Testis (tissue), 3 donors: ENCODE results near the gene ITGB5. TPM values are rescaled to one million over a fixed set of nuclear protein-coding genes. Genes with fewer than 3 reads are reported as not detected.

Source experiments
- DNase-seq: peaks from one replicate; pipeline ENCODE4 v3.0.0-alpha.2; 2019
- H3K27ac ChIP-seq, 2 donors: fragments of 200-600 bp; sonication (generic); one replicate each; pipeline ENCODE4 v1.5.1; 2019
- H3K27me3 ChIP-seq: fragments of 200-600 bp; sonication (generic); one replicate; pipeline ENCODE4 v1.5.1; 2019
- H3K36me3 ChIP-seq: fragments of 200-600 bp; sonication (generic); one replicate; pipeline ENCODE4 v1.5.1; 2017; ENCODE audit warnings: low read depth; ENCODE audit errors: missing control alignments
- H3K4me1 ChIP-seq: fragments of 200-600 bp; sonication (generic); one replicate; pipeline ENCODE4 v1.5.1; 2019
- H3K4me3 ChIP-seq, 2 donors: fragments of 200-600 bp; sonication (generic); one replicate each; pipeline ENCODE4 v1.5.1; 2017 to 2019
- H3K9me3 ChIP-seq: fragments of 200-600 bp; sonication (generic); one replicate; pipeline ENCODE4 v1.5.1; 2017
- CTCF ChIP-seq, 3 experiments: fragments of 450-650 bp in 2 of 3; fragments of 200-600 bp in 1 of 3; sonication (generic) in 1 of 3; IDR thresholded peaks; one replicate each; pipeline ENCODE4 v1.5.1; 2016 to 2019; ENCODE audit warnings: antibody characterized with exemption in 3 of 3, mild to moderate bottlenecking in 2 of 3, moderate library complexity in 1 of 3
- POLR2A ChIP-seq: fragments of 450-650 bp; IDR thresholded peaks from one replicate; pipeline ENCODE4 v1.6.1; 2017; ENCODE audit warnings: antibody characterized with exemption, mild to moderate bottlenecking, moderate library complexity
- WGBS, 2 donors: methylation state at CpG; one replicate each; pipeline ENCODE4 v1.1.5; 2018; 5-methylcytosine and 5-hydroxymethylcytosine counted together
- intact Hi-C: fragments of 100-400 bp; cut with DNase I; formaldehyde crosslinking; loops from one replicate; pipeline ENCODE4 v1.15.1; 2023; ENCODE audit warnings: low total_unique reads
- polyA plus RNA-seq: library from polyadenylated mRNA; stranded (reverse); fragments of 350-450 nt; fragmentation: Illumina TruSeq; extraction: RNeasy Lipid Tissue Mini Kit (QIAGEN cat#74804); gene quantifications from one replicate; pipeline ENCODE4 v1.2.3, GENCODE V29; 2014; ENCODE audit warnings: low read depth, low replicate concordance; ENCODE audit not compliant: insufficient read depth
- total RNA-seq, 2 donors: library from RNA; depleted of rRNA; stranded (reverse); fragments of >200 nt; gene quantifications; one replicate each; pipeline ENCODE4 v1.2.3, GENCODE V29; 2016

Gene ITGB5
- total and polyA plus RNA-seq, 3 donors from 2014 or later, result 46.0 to 101 (median 76.9) TPM

GRCh38 chr3:124834723-124835718 is 52.1 kb downstream of the ITGB5 start:
- Histone ChIP-seq H3K36me3 (no peaks in the 10 kb centered on the region), H3K4me3 (no peak overlapping the region), H3K4me1 (peaks cover 32% of the 10 kb centered on the region), H3K27ac (peak overlapping the region in 1 of 2 donors; percentile 10), H3K27me3 (no peaks in the 10 kb centered on the region), H3K9me3 (no peaks in the 10 kb centered on the region)
- no peak for TF ChIP-seq POLR2A
- TF ChIP-seq CTCF (IDR thresholded peaks at IDR 0.05), result no peak
- peak; percentile 40 for DNase-seq
- 58 to 71% methylated on average over 12 to 20 of the region's 20 CpGs for WGBS, 2 donors
- intact Hi-C loops, result no loop called here

GRCh38 chr3:124833710-124834332 is 53.3 kb downstream of the ITGB5 start:
- intact Hi-C loops, result no loop called here
- Histone ChIP-seq H3K36me3 (no peaks in the 10 kb centered on the region), H3K27ac (no peak overlapping the region), H3K4me1 (peaks cover 32% of the 10 kb centered on the region), H3K4me3 (no peak overlapping the region), H3K9me3 (no peaks in the 10 kb centered on the region), H3K27me3 (no peaks in the 10 kb centered on the region)
- 84 to 86% methylated on average over 4 of the region's 4 CpGs for WGBS, 2 donors
- TF ChIP-seq CTCF (IDR thresholded peaks at IDR 0.05) (no peak), POLR2A (no peak)
- DNase-seq, result no peak

GRCh38 chr3:124832782-124833709 is 54.1 kb downstream of the ITGB5 start:
- Histone ChIP-seq H3K27ac (peak overlapping the region in 1 of 2 donors; percentile 16), H3K36me3 (no peaks in the 10 kb centered on the region), H3K27me3 (no peaks in the 10 kb centered on the region), H3K9me3 (no peaks in the 10 kb centered on the region), H3K4me3 (no peak overlapping the region), H3K4me1 (peaks cover 32% of the 10 kb centered on the region)
- intact Hi-C loops, result no loop called here
- TF ChIP-seq CTCF (IDR thresholded peaks at IDR 0.05), result no peak
- TF ChIP-seq POLR2A, result no peak
- no peak for DNase-seq
- 63 to 77% methylated on average over 1 of the region's 1 CpG for WGBS, 2 donors

- DNase-seq, result no peak
- WGBS, 2 donors, result 69 to 73% methylated on average over 4 of the region's 4 CpGs
- TF ChIP-seq CTCF (IDR thresholded peaks at IDR 0.05) (no peak), POLR2A (no peak)
- Histone ChIP-seq H3K27ac (peak overlapping the region in 1 of 2 donors; percentile 16), H3K36me3 (no peaks in the 10 kb centered on the region), H3K27me3 (no peaks in the 10 kb centered on the region), H3K4me1 (peaks cover 21% of the 10 kb centered on the region), H3K9me3 (no peaks in the 10 kb centered on the region), H3K4me3 (no peak overlapping the region)
- intact Hi-C loops, result no loop called here
Observed at GRCh38 chr3:124831628-124832199, 55.5 kb downstream of the ITGB5 start.
